Liver (tissue), 9 donors: ENCODE results near the gene NT5DC1. TPM values are rescaled to one million over a fixed set of nuclear protein-coding genes. Genes with fewer than 3 reads are reported as not detected.

Source experiments
- DNase-seq: peaks from one replicate; pipeline ENCODE4 v3.0.0-alpha.2; 2017; ENCODE audit warnings: low spot score
- H3K27ac ChIP-seq, 2 donors: one replicate each; pipeline ENCODE4 v1.7.0; 2013; ENCODE audit warnings: inconsistent platforms in 2 of 2, low read length in 2 of 2, control low read depth in 1 of 2, low read depth in 1 of 2, mild to moderate bottlenecking in 1 of 2
- H3K27me3 ChIP-seq, 4 donors: one replicate each; pipeline versions ENCODE4 v1.6.1 to v1.7.0; 2013; ENCODE audit warnings: low read length in 3 of 4, inconsistent platforms in 1 of 4, mild to moderate bottlenecking in 1 of 4, moderate library complexity in 1 of 4; ENCODE audit not compliant: control insufficient read depth in 4 of 4, insufficient read depth in 4 of 4
- H3K36me3 ChIP-seq, 4 donors: one replicate each; pipeline versions ENCODE4 v1.6.1 to v1.7.0; 2013; ENCODE audit warnings: low read length in 3 of 4, mild to moderate bottlenecking in 3 of 4, low read depth in 1 of 4, moderate library complexity in 1 of 4; ENCODE audit not compliant: control insufficient read depth in 4 of 4, insufficient read depth in 3 of 4
- H3K4me1 ChIP-seq, 4 donors: one replicate each; pipeline versions ENCODE4 v1.6.1 to v1.7.0; 2013; ENCODE audit warnings: low read length in 3 of 4, mild to moderate bottlenecking in 3 of 4, moderate library complexity in 1 of 4; ENCODE audit not compliant: control insufficient read depth in 4 of 4, insufficient read depth in 4 of 4
- H3K4me3 ChIP-seq, 3 donors: one replicate each; pipeline versions ENCODE4 v1.6.1 to v1.7.0; 2013; ENCODE audit warnings: low read length in 3 of 3, control low read depth in 1 of 3, low read depth in 1 of 3, mild to moderate bottlenecking in 1 of 3
- H3K9ac ChIP-seq, 2 donors: one replicate each; pipeline ENCODE4 v1.7.0; 2013; ENCODE audit warnings: low read length in 2 of 2, mild to moderate bottlenecking in 2 of 2, moderate library complexity in 2 of 2, control low read depth in 1 of 2, low read depth in 1 of 2
- H3K9me3 ChIP-seq, 4 donors: one replicate each; pipeline versions ENCODE4 v1.6.1 to v1.7.0; 2013; ENCODE audit warnings: low read length in 3 of 4; ENCODE audit not compliant: control insufficient read depth in 4 of 4
- EGR1 ChIP-seq, 2 donors: IDR thresholded peaks; 2 replicates each; pipeline ENCODE4 v1.6.1; 2016 to 2018; ENCODE audit warnings: antibody characterized with exemption in 2 of 2, low read depth in 2 of 2
- FOXA1 ChIP-seq: IDR thresholded peaks from 2 replicates; pipeline ENCODE4 v1.6.1; 2016; ENCODE audit warnings: antibody characterized with exemption
- FOXA2 ChIP-seq: IDR thresholded peaks from 2 replicates; pipeline ENCODE4 v1.6.1; 2016; ENCODE audit warnings: antibody characterized with exemption
- GABPA ChIP-seq, 2 donors: IDR thresholded peaks in 1 of 2; conservative IDR thresholded peaks in 1 of 2; 2 replicates each; pipeline ENCODE4 v1.6.1; 2016; ENCODE audit warnings: antibody characterized with exemption in 2 of 2, mild to moderate bottlenecking in 1 of 2, moderate library complexity in 1 of 2
- HNF4A ChIP-seq, 2 donors: conservative IDR thresholded peaks; 2 replicates each; pipeline ENCODE4 v1.6.1; 2016; ENCODE audit warnings: antibody characterized with exemption in 2 of 2, mild to moderate bottlenecking in 2 of 2
- JUND ChIP-seq, 2 donors: IDR thresholded peaks; 2 replicates each; pipeline ENCODE4 v1.6.1; 2016; ENCODE audit warnings: antibody characterized with exemption in 2 of 2
- RAD21 ChIP-seq, 2 donors: IDR thresholded peaks; 2 replicates each; pipeline ENCODE4 v1.6.1; 2016; ENCODE audit warnings: antibody characterized with exemption in 2 of 2, mild to moderate bottlenecking in 2 of 2
- RXRA ChIP-seq, 2 donors: IDR thresholded peaks; 2 replicates each; pipeline ENCODE4 v1.6.1; 2017 to 2018; ENCODE audit warnings: antibody characterized with exemption in 2 of 2, mild to moderate bottlenecking in 1 of 2
- SP1 ChIP-seq: IDR thresholded peaks from 2 replicates; pipeline ENCODE4 v1.6.1; 2018; ENCODE audit warnings: antibody characterized with exemption, mild to moderate bottlenecking
- TAF1 ChIP-seq: conservative IDR thresholded peaks from 2 replicates; pipeline ENCODE4 v1.6.1; 2016; ENCODE audit warnings: antibody characterized with exemption, mild to moderate bottlenecking
- YY1 ChIP-seq: IDR thresholded peaks from 2 replicates; pipeline ENCODE4 v1.6.1; 2016; ENCODE audit warnings: antibody characterized with exemption, mild to moderate bottlenecking
- WGBS: extraction: QIAGEN DNeasy Blood & Tissue Kit; methylation state at CpG from one replicate; pipeline ENCODE4 v1.1.7; 2013; 5-methylcytosine and 5-hydroxymethylcytosine counted together
- polyA plus RNA-seq, 2 donors: library from polyadenylated mRNA; stranded (reverse) in 1 of 2; unstranded in 1 of 2; fragments of 200-250 nt in 1 of 2; fragments of >200 nt in 1 of 2; fragmentation: Nextera tagmentation in 1 of 2; extraction: Ambion mirVana in 1 of 2; gene quantifications; one replicate each; pipeline versions ENCODE4 v1.2.1 to v1.2.3, GENCODE V29; 2013 to 2015
- total RNA-seq, 2 donors: library from RNA; depleted of rRNA; stranded (reverse); fragments of >200 nt; gene quantifications; one replicate each; pipeline ENCODE4 v1.2.3, GENCODE V29; 2014
- TF ChIP-seq, protein P1 (sequence below): IDR thresholded peaks from 2 replicates; pipeline ENCODE4 v1.6.1; 2016; ENCODE audit warnings: antibody characterized with exemption
- TF ChIP-seq, protein P2 (sequence below): fragments of 150-350 bp; IDR thresholded peaks from 2 replicates; pipeline ENCODE4 v1.5.1; 2017; ENCODE audit warnings: improper control_type of control experiment, low read depth, low read length; ENCODE audit not compliant: missing input control
- TF ChIP-seq, protein P3 (sequence below): IDR thresholded peaks from 2 replicates; pipeline ENCODE4 v1.6.1; 2016; ENCODE audit warnings: antibody characterized with exemption, mild to moderate bottlenecking
- donor health status: healthy.
- donor health status: healthy.
- donor health status: healthy.
- donor health status: healthy.
- donor health status: healthy.

The NT5DC1 gene
- total and polyA plus RNA-seq, 4 donors: 10.4 to 31.4 (median 23.3) TPM

DNA sequence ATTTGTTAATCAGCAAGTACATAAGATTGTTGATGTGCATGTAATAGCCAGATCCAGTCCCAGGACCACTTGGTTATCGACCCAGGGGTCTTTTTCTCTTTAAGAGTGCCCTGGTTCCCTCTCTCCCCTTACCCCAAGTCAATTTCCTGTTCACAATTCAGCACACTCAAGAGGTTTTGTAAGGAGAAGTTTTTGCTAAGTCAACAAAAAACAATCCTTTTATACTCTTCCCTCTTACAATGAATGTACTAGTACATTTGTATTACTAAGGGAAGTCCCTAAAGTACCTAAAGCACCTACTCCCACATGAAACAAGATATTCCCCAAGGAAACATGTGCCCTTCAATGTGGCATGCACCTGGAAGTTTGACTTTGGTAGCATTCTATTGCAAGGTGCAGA is 1.6 kb upstream of the NT5DC1 start (continued):
- TF ChIP-seq, protein P1, sequence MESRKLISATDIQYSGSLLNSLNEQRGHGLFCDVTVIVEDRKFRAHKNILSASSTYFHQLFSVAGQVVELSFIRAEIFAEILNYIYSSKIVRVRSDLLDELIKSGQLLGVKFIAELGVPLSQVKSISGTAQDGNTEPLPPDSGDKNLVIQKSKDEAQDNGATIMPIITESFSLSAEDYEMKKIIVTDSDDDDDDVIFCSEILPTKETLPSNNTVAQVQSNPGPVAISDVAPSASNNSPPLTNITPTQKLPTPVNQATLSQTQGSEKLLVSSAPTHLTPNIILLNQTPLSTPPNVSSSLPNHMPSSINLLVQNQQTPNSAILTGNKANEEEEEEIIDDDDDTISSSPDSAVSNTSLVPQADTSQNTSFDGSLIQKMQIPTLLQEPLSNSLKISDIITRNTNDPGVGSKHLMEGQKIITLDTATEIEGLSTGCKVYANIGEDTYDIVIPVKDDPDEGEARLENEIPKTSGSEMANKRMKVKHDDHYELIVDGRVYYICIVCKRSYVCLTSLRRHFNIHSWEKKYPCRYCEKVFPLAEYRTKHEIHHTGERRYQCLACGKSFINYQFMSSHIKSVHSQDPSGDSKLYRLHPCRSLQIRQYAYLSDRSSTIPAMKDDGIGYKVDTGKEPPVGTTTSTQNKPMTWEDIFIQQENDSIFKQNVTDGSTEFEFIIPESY: no peak
- TF ChIP-seq RXRA (IDR thresholded peaks at IDR 0.05) (no peak), RAD21 (IDR thresholded peaks at IDR 0.05) (no peak), FOXA2 (no peak), EGR1 (IDR thresholded peaks at IDR 0.05; ENCODE audit: low read depth in 2 of 2) (no peak)

DNA sequence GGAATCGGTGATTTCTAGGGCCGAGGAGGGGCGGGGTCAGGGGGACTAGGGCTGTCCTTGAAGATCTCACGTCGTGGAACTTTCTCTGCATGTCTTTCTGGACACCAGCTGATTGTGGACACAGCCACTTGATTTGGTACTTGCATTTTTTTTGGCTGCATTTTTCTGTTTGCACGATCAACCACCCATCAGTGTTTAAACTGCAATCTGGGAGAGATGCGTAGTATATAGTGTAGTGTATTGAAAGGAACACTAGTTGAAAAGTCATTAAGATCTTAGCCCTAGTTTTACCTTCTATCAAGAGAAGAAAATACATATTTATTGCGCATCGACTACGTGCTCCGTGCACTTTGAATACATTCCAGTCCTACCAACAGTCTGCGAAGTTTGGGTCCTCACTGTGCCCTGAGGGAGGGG is 657 bp downstream of the NT5DC1 start:
- 2% methylated on average over 12 of the region's 12 CpGs for WGBS
- no peak for DNase-seq

DNA sequence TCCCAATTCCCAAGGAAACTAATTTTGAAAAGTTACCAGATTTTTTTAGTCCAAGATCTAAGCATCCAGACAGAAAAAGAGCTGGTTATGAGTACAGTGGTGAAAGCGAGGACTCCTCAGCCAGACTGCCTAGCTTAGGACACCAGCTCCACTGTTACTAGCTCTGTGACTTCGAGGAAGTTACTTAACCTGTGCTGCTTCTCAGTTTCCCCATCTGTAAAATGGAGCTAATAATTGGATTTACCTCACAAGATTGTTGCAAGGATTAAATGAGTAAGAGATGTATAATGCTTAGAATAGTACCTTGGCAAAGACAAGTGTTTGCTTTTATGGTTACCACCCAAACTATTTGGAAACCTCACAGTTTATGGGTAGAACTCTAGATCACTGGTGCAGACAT is 1.1 kb downstream of the NT5DC1 start:
- Histone ChIP-seq H3K9ac (no peak overlapping the region), H3K27ac (peak overlapping the region in 1 of 2 donors; percentile 97), H3K9me3 (no peaks in the 10 kb centered on the region), H3K4me3 (peak overlapping the region; percentile 29 to 82 (median 80)), H3K36me3 (no peaks in the 10 kb centered on the region), H3K27me3 (no peaks in the 10 kb centered on the region), H3K4me1 (peaks cover 1 to 72% (median 62%) of the 10 kb centered on the region in 4 donors)
- TF ChIP-seq HNF4A (conservative IDR thresholded peaks at IDR 0.05): no peak
- TF ChIP-seq SP1: no peak
- no peak for TF ChIP-seq RAD21 (IDR thresholded peaks at IDR 0.05)
- no peak for TF ChIP-seq FOXA1
- TF ChIP-seq TAF1: no peak
- TF ChIP-seq EGR1 (IDR thresholded peaks at IDR 0.05; ENCODE audit: low read depth in 2 of 2): no peak
- TF ChIP-seq RXRA (IDR thresholded peaks at IDR 0.05): no peak
- TF ChIP-seq, protein P2, sequence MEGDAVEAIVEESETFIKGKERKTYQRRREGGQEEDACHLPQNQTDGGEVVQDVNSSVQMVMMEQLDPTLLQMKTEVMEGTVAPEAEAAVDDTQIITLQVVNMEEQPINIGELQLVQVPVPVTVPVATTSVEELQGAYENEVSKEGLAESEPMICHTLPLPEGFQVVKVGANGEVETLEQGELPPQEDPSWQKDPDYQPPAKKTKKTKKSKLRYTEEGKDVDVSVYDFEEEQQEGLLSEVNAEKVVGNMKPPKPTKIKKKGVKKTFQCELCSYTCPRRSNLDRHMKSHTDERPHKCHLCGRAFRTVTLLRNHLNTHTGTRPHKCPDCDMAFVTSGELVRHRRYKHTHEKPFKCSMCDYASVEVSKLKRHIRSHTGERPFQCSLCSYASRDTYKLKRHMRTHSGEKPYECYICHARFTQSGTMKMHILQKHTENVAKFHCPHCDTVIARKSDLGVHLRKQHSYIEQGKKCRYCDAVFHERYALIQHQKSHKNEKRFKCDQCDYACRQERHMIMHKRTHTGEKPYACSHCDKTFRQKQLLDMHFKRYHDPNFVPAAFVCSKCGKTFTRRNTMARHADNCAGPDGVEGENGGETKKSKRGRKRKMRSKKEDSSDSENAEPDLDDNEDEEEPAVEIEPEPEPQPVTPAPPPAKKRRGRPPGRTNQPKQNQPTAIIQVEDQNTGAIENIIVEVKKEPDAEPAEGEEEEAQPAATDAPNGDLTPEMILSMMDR: no peak
- TF ChIP-seq JUND (IDR thresholded peaks at IDR 0.05): no peak
- TF ChIP-seq, protein P3, sequence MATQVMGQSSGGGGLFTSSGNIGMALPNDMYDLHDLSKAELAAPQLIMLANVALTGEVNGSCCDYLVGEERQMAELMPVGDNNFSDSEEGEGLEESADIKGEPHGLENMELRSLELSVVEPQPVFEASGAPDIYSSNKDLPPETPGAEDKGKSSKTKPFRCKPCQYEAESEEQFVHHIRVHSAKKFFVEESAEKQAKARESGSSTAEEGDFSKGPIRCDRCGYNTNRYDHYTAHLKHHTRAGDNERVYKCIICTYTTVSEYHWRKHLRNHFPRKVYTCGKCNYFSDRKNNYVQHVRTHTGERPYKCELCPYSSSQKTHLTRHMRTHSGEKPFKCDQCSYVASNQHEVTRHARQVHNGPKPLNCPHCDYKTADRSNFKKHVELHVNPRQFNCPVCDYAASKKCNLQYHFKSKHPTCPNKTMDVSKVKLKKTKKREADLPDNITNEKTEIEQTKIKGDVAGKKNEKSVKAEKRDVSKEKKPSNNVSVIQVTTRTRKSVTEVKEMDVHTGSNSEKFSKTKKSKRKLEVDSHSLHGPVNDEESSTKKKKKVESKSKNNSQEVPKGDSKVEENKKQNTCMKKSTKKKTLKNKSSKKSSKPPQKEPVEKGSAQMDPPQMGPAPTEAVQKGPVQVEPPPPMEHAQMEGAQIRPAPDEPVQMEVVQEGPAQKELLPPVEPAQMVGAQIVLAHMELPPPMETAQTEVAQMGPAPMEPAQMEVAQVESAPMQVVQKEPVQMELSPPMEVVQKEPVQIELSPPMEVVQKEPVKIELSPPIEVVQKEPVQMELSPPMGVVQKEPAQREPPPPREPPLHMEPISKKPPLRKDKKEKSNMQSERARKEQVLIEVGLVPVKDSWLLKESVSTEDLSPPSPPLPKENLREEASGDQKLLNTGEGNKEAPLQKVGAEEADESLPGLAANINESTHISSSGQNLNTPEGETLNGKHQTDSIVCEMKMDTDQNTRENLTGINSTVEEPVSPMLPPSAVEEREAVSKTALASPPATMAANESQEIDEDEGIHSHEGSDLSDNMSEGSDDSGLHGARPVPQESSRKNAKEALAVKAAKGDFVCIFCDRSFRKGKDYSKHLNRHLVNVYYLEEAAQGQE: no peak
- no peak for TF ChIP-seq GABPA (IDR thresholded peaks at IDR 0.05 in 1 of 2, conservative IDR thresholded peaks at IDR 0.05 in 1 of 2)
- 70% methylated on average over 2 of the region's 2 CpGs for WGBS
- DNase-seq: no peak

More for the DNA sequence above, 657 bp downstream of the NT5DC1 start:
- Histone ChIP-seq H3K9me3 (no peaks in the 10 kb centered on the region), H3K36me3 (no peaks in the 10 kb centered on the region), H3K27me3 (no peaks in the 10 kb centered on the region), H3K4me3 (peak overlapping the region; percentile 80 to 84 (median 82)), H3K9ac (peak overlapping the region in 1 of 2 donors; percentile 59), H3K4me1 (peaks cover 1 to 68% (median 59%) of the 10 kb centered on the region in 4 donors), H3K27ac (peak overlapping the region; percentile 83 to 97)
- peak; percentile 56 for TF ChIP-seq YY1
- no peak for TF ChIP-seq EGR1 (IDR thresholded peaks at IDR 0.05; ENCODE audit: low read depth in 2 of 2)
- no peak for TF ChIP-seq SP1
